Hypothalamus (tissue), 51 donors: ENCODE measurements around the gene RETREG1.
"Not testable (repeated sequence)": the region's sequence is repeated elsewhere in the genome, so short reads cannot be mapped to it uniquely, and the experiment has no call there.

ENCODE experiments used
- DNase-seq, 51 donors: peaks; one replicate each; lab custom pipeline; 2025; lab: John Stamatoyannopoulos, UW

Gene RETREG1

GRCh38 chr5:16616536-16617273 lies at the start of gene RETREG1:
Gene RETREG1, minus strand, starts transcription at chr5:16616997. Its CDS starts 26 bp downstream, at chr5:16616971.
- DNase-seq = peak in 48 of 51 donors; percentile 22 to 88 (median 58)

GRCh38 chr5:16666130-16666882 lies 49.5 kb upstream of the RETREG1 start:
- DNase-seq = peak in 1 of 51 donors; percentile 14

GRCh38 chr5:16665601-16666000 lies 48.8 kb upstream of the RETREG1 start:
- no peak for DNase-seq

- DNase-seq = no peak
These were observed 47.6 kb upstream of the RETREG1 start for GRCh38 chr5:16664368-16664767.

GRCh38 chr5:16663840-16664239 lies 47.0 kb upstream of the RETREG1 start:
- no peak for DNase-seq

GRCh38 chr5:16661713-16662112 lies 44.9 kb upstream of the RETREG1 start:
- DNase-seq = no peak

GRCh38 chr5:16660982-16661381 lies 44.2 kb upstream of the RETREG1 start:
- DNase-seq = no peak

- no peak for DNase-seq
These were observed 42.7 kb upstream of the RETREG1 start for GRCh38 chr5:16659536-16659935.

GRCh38 chr5:16656561-16657191 lies 39.9 kb upstream of the RETREG1 start:
- no peak for DNase-seq

- no peak for DNase-seq
These were observed 38.0 kb upstream of the RETREG1 start for GRCh38 chr5:16654647-16655334.

- DNase-seq = not testable (repeated sequence)
These were observed 31.9 kb upstream of the RETREG1 start for GRCh38 chr5:16648739-16649138.

GRCh38 chr5:16644301-16644889 lies 27.6 kb upstream of the RETREG1 start:
- DNase-seq = no peak

GRCh38 chr5:16642867-16643266 lies 26.1 kb upstream of the RETREG1 start:
- DNase-seq = no peak

GRCh38 chr5:16639206-16639605 lies 22.4 kb upstream of the RETREG1 start:
- no peak for DNase-seq

GRCh38 chr5:16628376-16628775 lies 11.6 kb upstream of the RETREG1 start:
- DNase-seq = no peak

GRCh38 chr5:16626696-16627264 lies 10.0 kb upstream of the RETREG1 start:
- no peak for DNase-seq

- no peak for DNase-seq
These were observed 8.3 kb upstream of the RETREG1 start for GRCh38 chr5:16625096-16625495.

- no peak for DNase-seq
These were observed 2.3 kb upstream of the RETREG1 start for GRCh38 chr5:16619136-16619535.

- DNase-seq = no peak
These were observed 1.5 kb upstream of the RETREG1 start for GRCh38 chr5:16618138-16618897.
